Lower lobe of right lung (tissue), 2 donors: ENCODE measurements around the gene HOMEZ. TPM values are rescaled to one million over a fixed set of nuclear protein-coding genes. Genes with fewer than 3 reads are reported as not detected.

ENCODE experiments used
- ATAC-seq, 2 donors: fragments of 200-7000 bp; cut with Tn5 transposase; one replicate each; pipeline ENCODE4 v1.9.1; 2020 to 2022; ENCODE audit warnings: mild to moderate bottlenecking in 2 of 2, moderate library complexity in 2 of 2
- DNase-seq: peaks from one replicate; pipeline ENCODE4 v3.0.0-alpha.2; 2020
- H3K27ac ChIP-seq: fragments of 200-600 bp; one replicate; pipeline ENCODE4 v1.8.0; 2022
- H3K27me3 ChIP-seq: fragments of 200-600 bp; one replicate; pipeline ENCODE4 v1.8.0; 2022; ENCODE audit warnings: low read depth
- H3K36me3 ChIP-seq: fragments of 200-600 bp; one replicate; pipeline ENCODE4 v1.8.0; 2022; ENCODE audit warnings: mild to moderate bottlenecking
- H3K4me1 ChIP-seq: fragments of 200-600 bp; one replicate; pipeline ENCODE4 v1.8.0; 2022
- H3K4me3 ChIP-seq: fragments of 200-600 bp; one replicate; pipeline ENCODE4 v1.8.0; 2022; ENCODE audit warnings: mild to moderate bottlenecking
- H3K9me3 ChIP-seq: fragments of 200-600 bp; one replicate; pipeline ENCODE4 v1.8.0; 2022
- intact Hi-C: fragments of 100-400 bp; cut with DNase I; formaldehyde crosslinking; loops from one replicate; pipeline ENCODE4 v1.11.0; 2022
- total RNA-seq: library from RNA; stranded (reverse); fragmentation: NEBNext Ultra II Directional; extraction: Animal tissue kit (Norgen Biotek cat#: 25700); gene quantifications from one replicate; pipeline ENCODE4 v1.2.1, GENCODE V29; 2021
- TF ChIP-seq, protein P1 (sequence below): fragments of 200-600 bp; IDR thresholded peaks from one replicate; pipeline ENCODE4 v1.8.0; 2022; ENCODE audit warnings: antibody characterized with exemption, mild to moderate bottlenecking
- donor health status: DM: no; HTN: yes; CAD: no; lungs with severe emphysema.

The HOMEZ gene
- total RNA-seq, 1 donor from 2014 or later = 12.4 TPM

DNA sequence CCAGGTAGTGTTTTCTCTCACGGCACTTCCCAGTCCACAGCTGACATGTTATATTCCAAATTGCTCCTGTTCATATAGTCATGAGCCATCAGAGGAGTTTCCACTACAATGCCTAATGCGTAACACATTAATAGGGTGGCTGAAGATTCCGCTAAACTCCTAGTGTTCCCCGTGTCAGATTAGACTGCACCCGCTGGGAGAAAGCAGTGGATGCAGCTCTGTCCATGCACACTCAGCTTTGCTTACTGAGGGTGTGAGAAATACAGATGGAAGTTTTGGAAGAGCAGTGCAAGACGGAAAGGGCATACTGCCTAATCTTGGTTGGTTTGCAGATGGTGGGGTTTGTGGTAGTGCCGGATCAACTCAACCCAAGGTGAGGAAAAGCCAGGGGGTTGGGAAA is 11.2 kb upstream of the HOMEZ start:
- no peak overlapping the region for H3K27ac ChIP-seq
- DNase-seq = no peak
- no peak for ATAC-seq
- no peaks in the 10 kb centered on the region for H3K9me3 ChIP-seq
- TF ChIP-seq, protein P1, sequence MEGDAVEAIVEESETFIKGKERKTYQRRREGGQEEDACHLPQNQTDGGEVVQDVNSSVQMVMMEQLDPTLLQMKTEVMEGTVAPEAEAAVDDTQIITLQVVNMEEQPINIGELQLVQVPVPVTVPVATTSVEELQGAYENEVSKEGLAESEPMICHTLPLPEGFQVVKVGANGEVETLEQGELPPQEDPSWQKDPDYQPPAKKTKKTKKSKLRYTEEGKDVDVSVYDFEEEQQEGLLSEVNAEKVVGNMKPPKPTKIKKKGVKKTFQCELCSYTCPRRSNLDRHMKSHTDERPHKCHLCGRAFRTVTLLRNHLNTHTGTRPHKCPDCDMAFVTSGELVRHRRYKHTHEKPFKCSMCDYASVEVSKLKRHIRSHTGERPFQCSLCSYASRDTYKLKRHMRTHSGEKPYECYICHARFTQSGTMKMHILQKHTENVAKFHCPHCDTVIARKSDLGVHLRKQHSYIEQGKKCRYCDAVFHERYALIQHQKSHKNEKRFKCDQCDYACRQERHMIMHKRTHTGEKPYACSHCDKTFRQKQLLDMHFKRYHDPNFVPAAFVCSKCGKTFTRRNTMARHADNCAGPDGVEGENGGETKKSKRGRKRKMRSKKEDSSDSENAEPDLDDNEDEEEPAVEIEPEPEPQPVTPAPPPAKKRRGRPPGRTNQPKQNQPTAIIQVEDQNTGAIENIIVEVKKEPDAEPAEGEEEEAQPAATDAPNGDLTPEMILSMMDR = no peak
- H3K4me1 ChIP-seq = peaks cover 39% of the 10 kb centered on the region
- intact Hi-C loops = no loop called here
- H3K4me3 ChIP-seq = no peak overlapping the region
- no peaks in the 10 kb centered on the region for H3K27me3 ChIP-seq
- peaks cover 23% of the 10 kb centered on the region for H3K36me3 ChIP-seq

DNA sequence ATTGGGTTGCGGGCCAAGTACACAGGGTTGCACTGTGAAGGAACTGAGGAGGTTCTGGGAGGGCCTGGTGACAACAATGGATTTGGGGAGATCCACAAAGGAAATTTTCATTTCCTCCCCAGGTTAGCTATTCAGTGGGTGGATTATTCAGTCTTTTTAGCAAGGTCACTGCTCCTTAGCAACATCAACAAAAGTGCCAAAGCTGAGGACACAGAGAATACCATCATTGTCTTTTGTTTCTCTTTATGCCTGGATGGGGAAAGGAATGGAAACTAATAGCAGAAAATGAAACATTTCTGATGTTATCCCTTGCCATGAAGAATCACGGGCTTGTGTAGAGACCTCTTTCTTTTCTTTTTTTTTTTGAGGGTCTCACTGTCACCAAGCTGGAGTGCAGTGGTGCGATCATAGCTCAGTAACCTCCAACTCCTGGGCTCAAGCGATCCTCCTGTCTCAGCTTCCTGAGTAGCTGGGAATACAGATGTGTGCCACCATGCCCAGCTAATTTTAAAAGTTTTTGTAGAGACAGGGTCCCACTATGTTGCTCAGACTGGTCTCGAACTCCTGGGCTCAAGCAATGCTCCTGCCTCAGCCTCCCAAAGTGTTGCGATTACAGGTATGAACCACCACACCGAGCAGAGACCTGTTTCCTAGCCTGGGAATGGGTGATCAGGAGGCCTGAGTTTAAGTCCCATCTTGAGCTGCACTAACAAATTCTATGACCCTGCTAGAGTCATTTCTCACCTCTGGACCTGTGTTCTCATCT is 10.3 kb upstream of the HOMEZ start:
- no peak overlapping the region for H3K4me3 ChIP-seq
- intact Hi-C loops = no loop called here
- no peak overlapping the region for H3K27ac ChIP-seq
- H3K36me3 ChIP-seq = peaks cover 23% of the 10 kb centered on the region
- peaks cover 39% of the 10 kb centered on the region for H3K4me1 ChIP-seq
- H3K9me3 ChIP-seq = no peaks in the 10 kb centered on the region
- TF ChIP-seq, protein P1 = no peak
- no peaks in the 10 kb centered on the region for H3K27me3 ChIP-seq
- DNase-seq (no peak), ATAC-seq (no peak)

DNA sequence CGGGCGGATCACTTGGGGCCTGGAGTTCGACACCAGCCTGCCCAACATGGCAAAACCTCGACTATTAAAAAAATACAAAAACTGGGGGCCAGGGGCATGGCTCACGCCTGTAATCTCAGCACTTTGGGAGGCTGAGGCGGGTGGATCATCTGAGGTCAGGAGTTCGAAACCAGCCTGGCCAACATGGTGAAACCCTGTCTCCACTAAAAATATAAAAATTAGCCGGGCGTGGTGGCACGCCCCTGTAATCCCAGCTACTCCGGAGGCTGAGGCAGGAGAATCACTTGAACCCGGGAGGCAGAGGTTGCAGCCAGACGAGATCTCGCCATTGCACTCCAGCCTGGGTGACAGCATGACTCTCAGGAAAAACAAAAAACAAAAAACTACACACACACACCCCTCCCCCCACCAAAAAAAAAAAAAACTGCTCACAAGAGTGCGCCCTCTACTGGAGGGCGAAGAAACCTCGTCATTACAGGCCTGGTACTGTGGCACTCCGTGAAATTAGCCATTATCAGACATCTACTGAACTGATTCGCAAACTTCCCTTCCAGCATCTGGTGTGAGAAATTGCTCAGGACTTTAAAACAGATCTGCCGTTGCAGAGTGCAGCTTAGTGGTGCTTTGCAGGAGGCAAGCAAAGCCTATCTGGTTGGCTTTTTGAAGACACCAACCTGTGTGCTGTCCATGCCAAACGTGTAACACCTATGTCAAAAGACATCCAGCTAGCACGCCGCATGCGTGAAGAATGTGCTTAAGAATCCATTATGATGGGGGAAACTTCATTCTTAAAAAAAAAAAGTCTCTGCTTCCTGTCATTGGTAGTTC is 9.0 kb upstream of the HOMEZ start:
- H3K27me3 ChIP-seq = no peaks in the 10 kb centered on the region
- peak overlapping the region; percentile 11 for H3K4me3 ChIP-seq
- H3K27ac ChIP-seq = no peak overlapping the region
- peaks cover 23% of the 10 kb centered on the region for H3K36me3 ChIP-seq
- peaks cover 30% of the 10 kb centered on the region for H3K4me1 ChIP-seq
- H3K9me3 ChIP-seq = no peaks in the 10 kb centered on the region
- ATAC-seq (peak; percentile 81 to 89), DNase-seq (peak; percentile 59)
- intact Hi-C loops = no loop called here
- TF ChIP-seq, protein P1 = peak; percentile 85

DNA sequence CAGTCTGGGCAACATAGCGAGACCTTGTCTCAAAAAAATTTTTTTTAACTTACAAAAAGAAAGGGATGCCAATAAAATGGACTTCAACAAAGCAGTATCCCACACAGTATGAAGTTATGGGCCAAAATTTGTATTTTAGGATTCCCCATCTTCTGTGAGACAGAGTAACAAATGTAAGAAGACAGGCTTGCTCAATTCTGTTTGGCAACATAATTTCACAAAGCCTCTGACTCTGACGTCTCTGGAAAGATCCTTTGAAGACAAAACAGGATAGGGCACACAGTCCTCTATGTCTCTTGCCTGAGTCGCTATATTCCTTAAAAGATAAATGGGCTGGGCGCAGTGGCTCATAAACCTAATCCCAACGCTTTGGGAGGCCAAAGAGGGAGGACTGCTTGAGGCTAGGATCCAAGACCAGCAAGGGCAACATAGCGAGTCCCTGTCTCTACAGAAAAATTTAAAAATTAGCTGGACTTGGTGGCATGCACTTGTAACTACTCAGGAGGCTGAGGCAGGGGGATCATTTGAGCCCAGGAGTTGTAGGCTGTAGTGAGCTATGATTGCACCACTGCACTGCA is 1.1 kb upstream of the HOMEZ start:
- ATAC-seq = no peak
- no peaks in the 10 kb centered on the region for H3K36me3 ChIP-seq
- peak overlapping the region; percentile 89 for H3K27ac ChIP-seq
- intact Hi-C loops = no loop called here
- DNase-seq = no peak
- H3K9me3 ChIP-seq = no peaks in the 10 kb centered on the region
- peaks cover 24% of the 10 kb centered on the region for H3K4me1 ChIP-seq
- no peaks in the 10 kb centered on the region for H3K27me3 ChIP-seq
- TF ChIP-seq, protein P1 = no peak
- H3K4me3 ChIP-seq = peak overlapping the region; percentile 79

DNA sequence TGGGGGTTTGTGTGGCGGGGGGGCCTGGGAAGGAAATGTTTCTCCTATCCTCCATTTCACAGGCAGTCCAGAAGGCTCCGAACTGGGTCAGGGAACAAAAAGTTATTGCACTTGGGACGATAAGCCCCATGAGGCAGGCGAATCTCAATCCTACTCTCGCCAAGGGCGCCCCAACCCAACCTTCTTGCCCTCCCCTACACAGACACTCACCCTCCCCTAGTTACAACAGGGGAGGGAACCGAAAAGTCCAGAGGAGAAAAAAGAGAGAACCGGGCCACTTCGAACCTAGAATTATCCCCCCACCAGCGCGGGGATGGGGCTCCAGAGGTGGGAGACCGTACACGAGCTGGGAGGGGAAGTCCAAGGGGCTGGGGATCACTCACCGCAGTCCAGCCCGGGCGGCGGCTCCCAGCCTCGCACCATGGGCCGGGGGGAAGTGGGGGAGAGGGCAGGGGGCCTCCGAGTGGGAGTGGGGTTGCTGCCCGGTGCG is 357 bp downstream of the HOMEZ start:
- peak; percentile 53 to 54 for ATAC-seq
- Histone ChIP-seq H3K27ac (peak overlapping the region; percentile 89), H3K9me3 (no peaks in the 10 kb centered on the region), H3K4me3 (peak overlapping the region; percentile 79), H3K27me3 (no peaks in the 10 kb centered on the region), H3K4me1 (peaks cover 24% of the 10 kb centered on the region), H3K36me3 (no peaks in the 10 kb centered on the region)
- TF ChIP-seq, protein P1 = no peak
- intact Hi-C loops = no loop called here
- DNase-seq = no peak
